K562 (cell line): Measurements from ENCODE around the gene DCAKD. TPM values are rescaled to one million over a fixed set of nuclear protein-coding genes. Genes with fewer than 3 reads are reported as not detected.

Experiments used
- ARID1B ChIP-seq: fragments of 450-650 bp; IDR thresholded peaks from 2 replicates; pipeline ENCODE4 v1.6.1; 2016; ENCODE audit warnings: antibody characterized with exemption, mild to moderate bottlenecking, inconsistent platforms
- CXXC5 ChIP-seq: fragments of 250-450 bp; sonication (Bioruptor Pico); IDR thresholded peaks from 2 replicates; pipeline ENCODE4 v1.8.0; 2022; ENCODE audit warnings: inconsistent platforms, mild to moderate bottlenecking, moderate library complexity
- MYC ChIP-seq, 2 experiments: fragments of 250-450 bp in 1 of 2; sonication (Bioruptor Pico) in 1 of 2; IDR thresholded peaks; 2 replicates each; pipeline versions ENCODE4 v1.5.1 to v1.6.1; 2012 to 2021; ENCODE audit warnings: low read depth in 2 of 2, borderline replicate concordance in 1 of 2, improper control_type of control experiment in 1 of 2, low read length in 1 of 2, mild to moderate bottlenecking in 1 of 2, moderate library complexity in 1 of 2
- NKRF ChIP-seq: fragments of 450-650 bp; IDR thresholded peaks from 2 replicates; pipeline ENCODE4 v1.6.1; 2016; ENCODE audit warnings: borderline replicate concordance
- NR2F6 ChIP-seq: fragments of 450-650 bp; formaldehyde crosslinking; IDR thresholded peaks from 2 replicates; pipeline ENCODE4 v1.4.0; 2020; ENCODE audit warnings: mild to moderate bottlenecking
- NR3C1 ChIP-seq: sonication (generic); formaldehyde crosslinking; IDR thresholded peaks from 2 replicates; pipeline ENCODE4 v1.8.1; 2022; ENCODE audit warnings: missing genetic modification reagents
- TRIM24 ChIP-seq, 2 experiments: fragments of 450-650 bp; IDR thresholded peaks; 2 replicates each; pipeline ENCODE4 v1.6.1; 2016
- ZNF146 ChIP-seq: IDR thresholded peaks from one replicate; pipeline ENCODE4 v1.6.1; 2018; ENCODE audit warnings: missing compliant biosample characterization; ENCODE audit not compliant: unreplicated experiment
- ZNF280B ChIP-seq: fragments of 250-450 bp; sonication (Bioruptor Pico); IDR thresholded peaks from 2 replicates; pipeline ENCODE4 v1.5.1; 2021; ENCODE audit warnings: mild to moderate bottlenecking
- ZNF449 ChIP-seq: fragments of 250-450 bp; sonication (Bioruptor Pico); IDR thresholded peaks from 2 replicates; pipeline ENCODE4 v1.8.0; 2022; ENCODE audit warnings: moderate library complexity, mild to moderate bottlenecking, inconsistent platforms
- ZNF589 ChIP-seq: fragments of 200-800 bp; sonication (Bioruptor generic); IDR thresholded peaks from 2 replicates; pipeline ENCODE4 v1.6.1; 2016; ENCODE audit warnings: low read depth, missing genetic modification characterization, missing compliant biosample characterization
- ZNF592 ChIP-seq: fragments of 450-650 bp; IDR thresholded peaks from 2 replicates; pipeline ENCODE4 v1.6.1; 2017; ENCODE audit warnings: antibody characterized with exemption, mild to moderate bottlenecking
- polyA plus RNA-seq, 8 experiments: library from polyadenylated mRNA; depleted of rRNA in 4 of 8; stranded (reverse) in 5 of 8; unstranded in 3 of 8; fragments of >200 nt; fragmentation: Nextera tagmentation in 2 of 8; fragmentation: Illumina TruSeq in 1 of 8; extraction: Ambion mirVana in 2 of 8; extraction: Trizol in 1 of 8; gene quantifications; 2 replicates each; pipeline versions ENCODE4 v1.2.1 to v1.2.3, GENCODE V29; 2011 to 2014; ENCODE audit warnings: inconsistent platforms in 1 of 8, missing spikeins in 1 of 8
- total RNA-seq, 7 experiments: library from RNA; depleted of rRNA in 6 of 7; stranded (reverse); fragments of >200 nt in 6 of 7; fragmentation: Illumina TruSeq in 2 of 7; extraction: Trizol in 2 of 7; gene quantifications; 2 replicates each; pipeline versions ENCODE4 v1.2.1 to v1.2.3, GENCODE V29; 2011 to 2021; ENCODE audit warnings: low replicate concordance in 1 of 7

The DCAKD gene
- total and polyA plus RNA-seq, 9 of the 15 experiments (the other 6 are each of a cell fraction or from before 2014, with no cell fraction given), result 7.9 to 35.5 (median 21.4) TPM

- TF ChIP-seq ZNF280B (CRISPR knock-in tag) (no peak), NR3C1 (no peak), ZNF592 (peak; percentile 55; the same call in 1 of the 2 replicates), ZNF589 (peak; percentile 55; the same call in 1 of the 2 replicates), ZNF146 (CRISPR knock-in tag) (no peak), MYC (IDR thresholded peaks at IDR 0.05; ENCODE audit: low read depth, low read length) (peak; percentile 72), MYC (CRISPR knock-in tag; IDR thresholded peaks at IDR 0.05; ENCODE audit: borderline replicate concordance, low read depth) (no peak), TRIM24 (IDR thresholded peaks at IDR 0.05) (peak in 1 of 2 experiments; percentile 33; a peak in 2 of 4 replicates), NKRF (no peak), ARID1B (peak; percentile 12; the same call in 1 of the 2 replicates), ZNF449 (CRISPR knock-in tag) (no peak), CXXC5 (peak; percentile 42; the same call in 1 of the 2 replicates), NR2F6 (CRISPR knock-in tag) (no peak)
These were observed 22.1 kb upstream of the DCAKD start (continued) for GRCh38 chr17:45073414-45074070.
